Calu3 (cell line): Measurements from ENCODE around the gene DCP1B. TPM values are rescaled to one million over a fixed set of nuclear protein-coding genes. Genes with fewer than 3 reads are reported as not detected.

Experiments
- BruUV-seq: library from RNA; stranded (reverse); fragments of 400-500 nt; replicated peaks from 2 replicates; lab custom pipeline; 2021; lab: Mats Ljungman, UMichigan
- CTCF ChIA-PET: fragments of 300-600 bp; sonication (Branson Sonifier 250); formaldehyde crosslinking; loops from one replicate; lab custom pipeline; 2022; ENCODE audit warnings: antibody characterized with exemption; lab: Charles Lee
- DNase-seq: peaks from one replicate; pipeline ENCODE4 v3.0.0; 2022
- H3K27ac Mint-ChIP-seq: one replicate; pipeline ENCODE4 v1.8.0; 2022; ENCODE audit warnings: mixed read lengths; ENCODE audit not compliant: unreplicated experiment
- H3K27me3 Mint-ChIP-seq: one replicate; pipeline ENCODE4 v1.8.0; 2022; ENCODE audit warnings: mixed read lengths; ENCODE audit not compliant: unreplicated experiment
- H3K36me3 Mint-ChIP-seq: one replicate; pipeline ENCODE4 v1.8.0; 2022; ENCODE audit warnings: mild to moderate bottlenecking, moderate library complexity, mixed read lengths; ENCODE audit not compliant: insufficient read depth, unreplicated experiment
- H3K4me1 Mint-ChIP-seq: one replicate; pipeline ENCODE4 v1.8.0; 2022; ENCODE audit warnings: mild to moderate bottlenecking, low read depth, mixed read lengths; ENCODE audit not compliant: unreplicated experiment
- H3K4me3 Mint-ChIP-seq: one replicate; pipeline ENCODE4 v1.8.0; 2022; ENCODE audit warnings: mild to moderate bottlenecking, low read depth, moderate library complexity, mixed read lengths; ENCODE audit not compliant: unreplicated experiment
- H3K9me3 Mint-ChIP-seq: one replicate; pipeline ENCODE4 v1.8.0; 2022; ENCODE audit warnings: low read depth, mixed read lengths; ENCODE audit not compliant: unreplicated experiment
- CTCF ChIP-seq: fragments of 200-600 bp; IDR thresholded peaks from one replicate; pipeline ENCODE4 v1.8.0; 2022; ENCODE audit warnings: antibody characterized with exemption; ENCODE audit not compliant: unreplicated experiment
- intact Hi-C: fragments of 100-400 bp; cut with micrococcal nuclease; formaldehyde crosslinking; loops from one replicate; pipeline ENCODE4 v1.10.0; 2022; ENCODE audit not compliant: unreplicated experiment
- total RNA-seq: library from RNA; stranded (reverse); gene quantifications from 2 replicates; pipeline ENCODE4 v1.2.3, GENCODE V29; 2022

Gene DCP1B
- total RNA-seq, 1 experiment from 2014 or later = 6.3 TPM

GRCh38 chr12:2051700-2052621 lies 47.7 kb upstream of the DCP1B start:
- no peaks in the 10 kb centered on the region for H3K9me3 Mint-ChIP-seq
- H3K27me3 Mint-ChIP-seq = peaks cover 99% of the 10 kb centered on the region
- TF ChIP-seq CTCF = no peak
- no TSS peak for BruUV-seq
- CTCF ChIA-PET = interaction anchor here (0.6 kb wide), 1 partner anchor 606 kb away, joined by 3 read pairs; no protein-coding TSS in a partner anchor
- no peaks in the 10 kb centered on the region for H3K36me3 Mint-ChIP-seq
- no peak for DNase-seq
- no peaks in the 10 kb centered on the region for H3K4me1 Mint-ChIP-seq
- peak overlapping the region; percentile 30 for H3K4me3 Mint-ChIP-seq
- H3K27ac Mint-ChIP-seq = no peak overlapping the region
- intact Hi-C loops = no loop called here

- Mint-ChIP-seq H3K27me3 (peaks cover 98% of the 10 kb centered on the region), H3K36me3 (no peaks in the 10 kb centered on the region), H3K4me3 (no peak overlapping the region), H3K4me1 (no peaks in the 10 kb centered on the region), H3K9me3 (no peaks in the 10 kb centered on the region), H3K27ac (no peak overlapping the region)
- no peak for TF ChIP-seq CTCF
- no peak for DNase-seq
- intact Hi-C loops = no loop called here
- CTCF ChIA-PET = interaction anchor here (0.5 kb wide), 1 partner anchor 379 kb away, joined by 4 read pairs; no protein-coding TSS in a partner anchor
- no TSS peak for BruUV-seq
These were observed 45.6 kb upstream of the DCP1B start for GRCh38 chr12:2049604-2050540.

- intact Hi-C loops = no loop called here
- CTCF ChIA-PET = no interaction called here
- H3K4me1 Mint-ChIP-seq = no peaks in the 10 kb centered on the region
- no peak overlapping the region for H3K27ac Mint-ChIP-seq
- H3K4me3 Mint-ChIP-seq = no peak overlapping the region
- no peak for DNase-seq
- H3K9me3 Mint-ChIP-seq = no peaks in the 10 kb centered on the region
- no peaks in the 10 kb centered on the region for H3K36me3 Mint-ChIP-seq
- no TSS peak for BruUV-seq
- no peak for TF ChIP-seq CTCF
- H3K27me3 Mint-ChIP-seq = peaks cover 90% of the 10 kb centered on the region
These were observed 43.5 kb upstream of the DCP1B start for GRCh38 chr12:2047752-2048151.

GRCh38 chr12:2046957-2047356 lies 42.7 kb upstream of the DCP1B start:
- no peaks in the 10 kb centered on the region for H3K4me1 Mint-ChIP-seq
- TF ChIP-seq CTCF = no peak
- no peaks in the 10 kb centered on the region for H3K36me3 Mint-ChIP-seq
- H3K4me3 Mint-ChIP-seq = no peak overlapping the region
- intact Hi-C loops = no loop called here
- CTCF ChIA-PET = no interaction called here
- H3K27ac Mint-ChIP-seq = no peak overlapping the region
- H3K27me3 Mint-ChIP-seq = peaks cover 89% of the 10 kb centered on the region
- DNase-seq = no peak
- no peaks in the 10 kb centered on the region for H3K9me3 Mint-ChIP-seq
- no TSS peak for BruUV-seq
